ENCODE results near the gene MFAP4. TPM values are rescaled to one million over a fixed set of nuclear protein-coding genes. Genes with fewer than 3 reads are reported as not detected.

Gene MFAP4
- total RNA-seq, 1 experiment from 2014 or later, result not detected

GRCh38 chr17:19360772-19361171 is 26.2 kb downstream of the MFAP4 start:
- no peaks in the 10 kb centered on the region for H3K9me2 ChIP-seq (ENCODE audit: insufficient read depth)
- TF ChIP-seq, protein P1, sequence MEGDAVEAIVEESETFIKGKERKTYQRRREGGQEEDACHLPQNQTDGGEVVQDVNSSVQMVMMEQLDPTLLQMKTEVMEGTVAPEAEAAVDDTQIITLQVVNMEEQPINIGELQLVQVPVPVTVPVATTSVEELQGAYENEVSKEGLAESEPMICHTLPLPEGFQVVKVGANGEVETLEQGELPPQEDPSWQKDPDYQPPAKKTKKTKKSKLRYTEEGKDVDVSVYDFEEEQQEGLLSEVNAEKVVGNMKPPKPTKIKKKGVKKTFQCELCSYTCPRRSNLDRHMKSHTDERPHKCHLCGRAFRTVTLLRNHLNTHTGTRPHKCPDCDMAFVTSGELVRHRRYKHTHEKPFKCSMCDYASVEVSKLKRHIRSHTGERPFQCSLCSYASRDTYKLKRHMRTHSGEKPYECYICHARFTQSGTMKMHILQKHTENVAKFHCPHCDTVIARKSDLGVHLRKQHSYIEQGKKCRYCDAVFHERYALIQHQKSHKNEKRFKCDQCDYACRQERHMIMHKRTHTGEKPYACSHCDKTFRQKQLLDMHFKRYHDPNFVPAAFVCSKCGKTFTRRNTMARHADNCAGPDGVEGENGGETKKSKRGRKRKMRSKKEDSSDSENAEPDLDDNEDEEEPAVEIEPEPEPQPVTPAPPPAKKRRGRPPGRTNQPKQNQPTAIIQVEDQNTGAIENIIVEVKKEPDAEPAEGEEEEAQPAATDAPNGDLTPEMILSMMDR (conservative IDR thresholded peaks at IDR 0.05), result no peak
- peaks cover 13% of the 10 kb centered on the region for H3K4me1 ChIP-seq (replicated peaks; ENCODE audit: insufficient read depth)
- no TSS peak for BruUV-seq (replicated peaks)
- H3K9me3 ChIP-seq (ENCODE audit: insufficient read depth, low read depth), result no peaks in the 10 kb centered on the region
- H3K4me3 ChIP-seq, result no peak overlapping the region
- peaks cover 13% of the 10 kb centered on the region; the same call in 1 of the 2 replicates for H3K36me3 ChIP-seq (ENCODE audit: low read depth)
- H3K79me2 ChIP-seq (ENCODE audit: low read depth), result peaks cover 16% of the 10 kb centered on the region
- H3K27me3 ChIP-seq (ENCODE audit: insufficient read depth, low read depth), result no peaks in the 10 kb centered on the region
- no peak for DNase-seq
- H3F3A ChIP-seq (ENCODE audit: insufficient read depth, low read depth), result peaks cover 11% of the 10 kb centered on the region
- ChIA-PET POLR2A (ENCODE audit: unreplicated experiment) (no interaction called here), CTCF (no interaction called here)
- no peak overlapping the region for H3K27ac ChIP-seq
- no peak overlapping the region for H3K4me2 ChIP-seq
- intact Hi-C loops (cut with micrococcal nuclease; ENCODE audit: unreplicated experiment), result loop anchor here (5.0 kb wide), 2 partner anchors 292 to 392 kb away; no protein-coding TSS in a partner anchor
- no peaks in the 10 kb centered on the region for H4K20me1 ChIP-seq (ENCODE audit: insufficient read depth)
- H2AFZ ChIP-seq, result no peak overlapping the region

DNA sequence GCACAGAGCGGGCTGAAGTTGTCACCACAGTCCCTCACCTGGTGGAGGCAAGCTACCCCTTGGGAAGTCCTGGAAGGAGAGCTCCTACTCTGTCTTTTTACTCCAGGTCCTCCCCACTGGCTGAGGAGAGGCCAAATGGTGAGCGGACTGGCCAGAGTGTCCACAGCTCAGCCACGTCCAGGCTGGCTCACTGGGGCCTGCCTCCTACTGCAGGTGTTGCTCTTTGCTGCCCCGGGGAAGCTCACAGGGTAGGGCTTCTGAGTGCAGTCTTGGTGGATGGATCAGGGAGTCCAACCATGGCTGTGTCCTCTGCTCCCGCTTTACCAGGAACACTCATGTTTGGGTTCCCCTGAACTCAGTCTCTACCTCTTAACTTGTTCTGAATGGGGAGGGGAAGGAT is 27.1 kb downstream of the MFAP4 start:
- no peak overlapping the region for H3K27ac ChIP-seq
- no peak for DNase-seq
- peaks cover 13% of the 10 kb centered on the region; the same call in 1 of the 2 replicates for H3K36me3 ChIP-seq (ENCODE audit: low read depth)
- peaks cover 13% of the 10 kb centered on the region for H3K4me1 ChIP-seq (replicated peaks; ENCODE audit: insufficient read depth)
- H3K9me2 ChIP-seq (ENCODE audit: insufficient read depth), result no peaks in the 10 kb centered on the region
- TF ChIP-seq, protein P1 (conservative IDR thresholded peaks at IDR 0.05), result no peak
- TF ChIP-seq EZH2 (IDR thresholded peaks at IDR 0.05; ENCODE audit: low read depth), result no peak
- H3K27me3 ChIP-seq (ENCODE audit: insufficient read depth, low read depth), result no peaks in the 10 kb centered on the region
- H3K4me3 ChIP-seq, result no peak overlapping the region
- peaks cover 16% of the 10 kb centered on the region for H3K79me2 ChIP-seq (ENCODE audit: low read depth)
- H3K4me2 ChIP-seq, result no peak overlapping the region
- peaks cover 16% of the 10 kb centered on the region for H3F3A ChIP-seq (ENCODE audit: insufficient read depth, low read depth)
- POLR2A ChIA-PET (ENCODE audit: unreplicated experiment), result no interaction called here
- H4K20me1 ChIP-seq (ENCODE audit: insufficient read depth), result no peaks in the 10 kb centered on the region
- no peaks in the 10 kb centered on the region for H3K9me3 ChIP-seq (ENCODE audit: insufficient read depth, low read depth)
- no TSS peak for BruUV-seq (replicated peaks)
- CTCF ChIA-PET, result no interaction called here
- intact Hi-C loops (cut with micrococcal nuclease; ENCODE audit: unreplicated experiment), result loop anchor here (5.0 kb wide), 2 partner anchors 292 to 392 kb away; no protein-coding TSS in a partner anchor
- H2AFZ ChIP-seq, result no peak overlapping the region

GRCh38 chr17:19359151-19359550 is 27.8 kb downstream of the MFAP4 start:
- Histone ChIP-seq H3K9me3 (ENCODE audit: insufficient read depth, low read depth) (no peaks in the 10 kb centered on the region), H3K4me2 (no peak overlapping the region), H3K79me2 (ENCODE audit: low read depth) (peaks cover 16% of the 10 kb centered on the region), H4K20me1 (ENCODE audit: insufficient read depth) (no peaks in the 10 kb centered on the region), H3K36me3 (ENCODE audit: low read depth) (peaks cover 13% of the 10 kb centered on the region; the same call in 1 of the 2 replicates), H2AFZ (no peak overlapping the region), H3K4me3 (no peak overlapping the region), H3K4me1 (replicated peaks; ENCODE audit: insufficient read depth) (peaks cover 18% of the 10 kb centered on the region), H3F3A (ENCODE audit: insufficient read depth, low read depth) (peaks cover 23% of the 10 kb centered on the region), H3K27ac (no peak overlapping the region), H3K27me3 (ENCODE audit: insufficient read depth, low read depth) (no peaks in the 10 kb centered on the region), H3K9me2 (ENCODE audit: insufficient read depth) (no peaks in the 10 kb centered on the region)
- DNase-seq, result no peak
- intact Hi-C loops (cut with micrococcal nuclease; ENCODE audit: unreplicated experiment), result no loop called here
- ChIA-PET POLR2A (ENCODE audit: unreplicated experiment) (no interaction called here), CTCF (no interaction called here)
- BruUV-seq (replicated peaks), result no TSS peak
- TF ChIP-seq EZH2 (IDR thresholded peaks at IDR 0.05; ENCODE audit: low read depth), result no peak
- TF ChIP-seq, protein P1 (conservative IDR thresholded peaks at IDR 0.05), result no peak

Measured in PC-9 (cell line).